ENCODE results near the gene HSD11B2.

The HSD11B2 gene

GRCh38 chr16:67463691-67464090 is 32.8 kb downstream of the HSD11B2 start:
- peaks cover 84% of the 10 kb centered on the region for H3K79me2 ChIP-seq (ENCODE audit: control insufficient read depth, insufficient read depth, low read length, unreplicated experiment)

GRCh38 chr16:67464565-67464964 is 33.6 kb downstream of the HSD11B2 start:
- Histone ChIP-seq H2AFZ (ENCODE audit: low read length, unreplicated experiment) (no peak overlapping the region), H3K4me3 (ENCODE audit: low read depth, low read length) (no peak overlapping the region), H3K27me3 (ENCODE audit: insufficient read depth, low read length) (no peaks in the 10 kb centered on the region), H3K79me2 (ENCODE audit: control insufficient read depth, insufficient read depth, low read length, unreplicated experiment) (peaks cover 83% of the 10 kb centered on the region), H3K27ac (ENCODE audit: low read depth, low read length) (no peak overlapping the region), H3K36me3 (ENCODE audit: insufficient read depth, low read length) (no peaks in the 10 kb centered on the region), H3K4me1 (ENCODE audit: control insufficient read depth, insufficient read depth, low read length, unreplicated experiment) (peaks cover 22% of the 10 kb centered on the region)

More at GRCh38 chr16:67463691-67464090, 32.8 kb downstream of the HSD11B2 start:
- Histone ChIP-seq H2AFZ (ENCODE audit: low read length, unreplicated experiment) (no peak overlapping the region), H3K27me3 (ENCODE audit: insufficient read depth, low read length) (no peaks in the 10 kb centered on the region), H3K4me1 (ENCODE audit: control insufficient read depth, insufficient read depth, low read length, unreplicated experiment) (peaks cover 31% of the 10 kb centered on the region), H3K27ac (ENCODE audit: low read depth, low read length) (no peak overlapping the region), H3K36me3 (ENCODE audit: insufficient read depth, low read length) (no peaks in the 10 kb centered on the region), H3K4me3 (ENCODE audit: low read depth, low read length) (no peak overlapping the region)

GRCh38 chr16:67466581-67466980 is 35.7 kb downstream of the HSD11B2 start:
- H3K4me1 ChIP-seq (ENCODE audit: control insufficient read depth, insufficient read depth, low read length, unreplicated experiment) = peaks cover 14% of the 10 kb centered on the region
- no peak overlapping the region for H3K27ac ChIP-seq (ENCODE audit: low read depth, low read length)
- H3K27me3 ChIP-seq (ENCODE audit: insufficient read depth, low read length) = no peaks in the 10 kb centered on the region
- no peaks in the 10 kb centered on the region for H3K36me3 ChIP-seq (ENCODE audit: insufficient read depth, low read length)
- peaks cover 79% of the 10 kb centered on the region for H3K79me2 ChIP-seq (ENCODE audit: control insufficient read depth, insufficient read depth, low read length, unreplicated experiment)
- no peak overlapping the region for H2AFZ ChIP-seq (ENCODE audit: low read length, unreplicated experiment)
- H3K4me3 ChIP-seq (ENCODE audit: low read depth, low read length) = no peak overlapping the region

GRCh38 chr16:67468731-67469130 is 37.8 kb downstream of the HSD11B2 start:
- Histone ChIP-seq H3K4me1 (ENCODE audit: control insufficient read depth, insufficient read depth, low read length, unreplicated experiment) (peaks cover 8% of the 10 kb centered on the region), H2AFZ (ENCODE audit: low read length, unreplicated experiment) (no peak overlapping the region), H3K27ac (ENCODE audit: low read depth, low read length) (no peak overlapping the region), H3K4me3 (ENCODE audit: low read depth, low read length) (no peak overlapping the region), H3K27me3 (ENCODE audit: insufficient read depth, low read length) (no peaks in the 10 kb centered on the region), H3K36me3 (ENCODE audit: insufficient read depth, low read length) (no peaks in the 10 kb centered on the region), H3K79me2 (ENCODE audit: control insufficient read depth, insufficient read depth, low read length, unreplicated experiment) (peaks cover 75% of the 10 kb centered on the region)

GRCh38 chr16:67470359-67470758 is 39.4 kb downstream of the HSD11B2 start:
- Histone ChIP-seq H3K4me1 (ENCODE audit: control insufficient read depth, insufficient read depth, low read length, unreplicated experiment) (peaks cover 6% of the 10 kb centered on the region), H3K79me2 (ENCODE audit: control insufficient read depth, insufficient read depth, low read length, unreplicated experiment) (peaks cover 75% of the 10 kb centered on the region), H3K36me3 (ENCODE audit: insufficient read depth, low read length) (peaks cover 4% of the 10 kb centered on the region), H3K27me3 (ENCODE audit: insufficient read depth, low read length) (no peaks in the 10 kb centered on the region), H2AFZ (ENCODE audit: low read length, unreplicated experiment) (no peak overlapping the region), H3K27ac (ENCODE audit: low read depth, low read length) (no peak overlapping the region), H3K4me3 (ENCODE audit: low read depth, low read length) (no peak overlapping the region)

GRCh38 chr16:67471758-67472384 is 41.0 kb downstream of the HSD11B2 start:
- Histone ChIP-seq H3K4me3 (ENCODE audit: low read depth, low read length) (no peak overlapping the region), H3K27ac (ENCODE audit: low read depth, low read length) (no peak overlapping the region), H3K27me3 (ENCODE audit: insufficient read depth, low read length) (no peaks in the 10 kb centered on the region), H3K36me3 (ENCODE audit: insufficient read depth, low read length) (peaks cover 8% of the 10 kb centered on the region), H2AFZ (ENCODE audit: low read length, unreplicated experiment) (no peak overlapping the region), H3K79me2 (ENCODE audit: control insufficient read depth, insufficient read depth, low read length, unreplicated experiment) (peaks cover 83% of the 10 kb centered on the region), H3K4me1 (ENCODE audit: control insufficient read depth, insufficient read depth, low read length, unreplicated experiment) (peaks cover 3% of the 10 kb centered on the region)

- H3K79me2 ChIP-seq (ENCODE audit: control insufficient read depth, insufficient read depth, low read length, unreplicated experiment) = peaks cover 87% of the 10 kb centered on the region
- no peaks in the 10 kb centered on the region for H3K27me3 ChIP-seq (ENCODE audit: insufficient read depth, low read length)
These were observed 43.9 kb downstream of the HSD11B2 start for GRCh38 chr16:67474551-67475455.

GRCh38 chr16:67477960-67478554 is 47.1 kb downstream of the HSD11B2 start:
- H3K27ac ChIP-seq (ENCODE audit: low read depth, low read length) = no peak overlapping the region
- peaks cover 8% of the 10 kb centered on the region for H3K36me3 ChIP-seq (ENCODE audit: insufficient read depth, low read length)
- H3K79me2 ChIP-seq (ENCODE audit: control insufficient read depth, insufficient read depth, low read length, unreplicated experiment) = peaks cover 71% of the 10 kb centered on the region
- H3K4me3 ChIP-seq (ENCODE audit: low read depth, low read length) = no peak overlapping the region
- no peak overlapping the region for H2AFZ ChIP-seq (ENCODE audit: low read length, unreplicated experiment)
- peaks cover 13% of the 10 kb centered on the region for H3K4me1 ChIP-seq (ENCODE audit: control insufficient read depth, insufficient read depth, low read length, unreplicated experiment)
- no peaks in the 10 kb centered on the region for H3K27me3 ChIP-seq (ENCODE audit: insufficient read depth, low read length)

More at GRCh38 chr16:67474551-67475455, 43.9 kb downstream of the HSD11B2 start:
- peaks cover 8% of the 10 kb centered on the region for H3K36me3 ChIP-seq (ENCODE audit: insufficient read depth, low read length)
- H3K4me3 ChIP-seq (ENCODE audit: low read depth, low read length) = no peak overlapping the region
- H3K27ac ChIP-seq (ENCODE audit: low read depth, low read length) = no peak overlapping the region
- peaks cover 9% of the 10 kb centered on the region for H3K4me1 ChIP-seq (ENCODE audit: control insufficient read depth, insufficient read depth, low read length, unreplicated experiment)
- no peak overlapping the region for H2AFZ ChIP-seq (ENCODE audit: low read length, unreplicated experiment)

GRCh38 chr16:67480833-67481560 is 50.1 kb downstream of the HSD11B2 start, which contains the start of gene ATP6V0D1:
ATP6V0D1 (minus strand) TSS chr16:67481157; CDS start chr16:67481086, 71 bp downstream.
- H3K4me1 ChIP-seq (ENCODE audit: control insufficient read depth, insufficient read depth, low read length, unreplicated experiment) = peaks cover 13% of the 10 kb centered on the region
- H3K27ac ChIP-seq (ENCODE audit: low read depth, low read length) = peak within 1 kb of the TSS; percentile 86
- H2AFZ ChIP-seq (ENCODE audit: low read length, unreplicated experiment) = peak within 1 kb of the TSS; percentile 39
- no peaks in the 10 kb centered on the region for H3K27me3 ChIP-seq (ENCODE audit: insufficient read depth, low read length)
- H3K4me3 ChIP-seq (ENCODE audit: low read depth, low read length) = peak within 1 kb of the TSS; percentile 99
- no peaks in the 10 kb centered on the region for H3K36me3 ChIP-seq (ENCODE audit: insufficient read depth, low read length)
- H3K79me2 ChIP-seq (ENCODE audit: control insufficient read depth, insufficient read depth, low read length, unreplicated experiment) = peaks cover 45% of the 10 kb centered on the region

- H3K27me3 ChIP-seq (ENCODE audit: insufficient read depth, low read length) = no peaks in the 10 kb centered on the region
- H3K27ac ChIP-seq (ENCODE audit: low read depth, low read length) = no peak overlapping the region
- H3K36me3 ChIP-seq (ENCODE audit: insufficient read depth, low read length) = no peaks in the 10 kb centered on the region
- no peak overlapping the region for H2AFZ ChIP-seq (ENCODE audit: low read length, unreplicated experiment)
- peak overlapping the region; percentile 99 for H3K4me3 ChIP-seq (ENCODE audit: low read depth, low read length)
- peaks cover 18% of the 10 kb centered on the region for H3K4me1 ChIP-seq (ENCODE audit: control insufficient read depth, insufficient read depth, low read length, unreplicated experiment)
- H3K79me2 ChIP-seq (ENCODE audit: control insufficient read depth, insufficient read depth, low read length, unreplicated experiment) = peaks cover 38% of the 10 kb centered on the region
These were observed 50.8 kb downstream of the HSD11B2 start for GRCh38 chr16:67481561-67482232.
